Subcutaneous abdominal adipose tissue (tissue), 5 donors: Measurements from ENCODE around the gene MAP2K3.

ENCODE experiments used
- H3K27ac ChIP-seq: one replicate; pipeline ENCODE4 v1.7.0; 2013; ENCODE audit warnings: low read depth, mild to moderate bottlenecking, inconsistent platforms, low read length, moderate library complexity
- H3K27me3 ChIP-seq, 5 donors: one replicate each; pipeline ENCODE4 v1.7.0; 2013; ENCODE audit warnings: low read length in 5 of 5, inconsistent platforms in 1 of 5; ENCODE audit not compliant: control insufficient read depth in 5 of 5, insufficient read depth in 4 of 5
- H3K36me3 ChIP-seq, 5 donors: one replicate each; pipeline ENCODE4 v1.7.0; 2013; ENCODE audit warnings: low read length in 5 of 5; ENCODE audit not compliant: control insufficient read depth in 5 of 5, insufficient read depth in 5 of 5
- H3K4me1 ChIP-seq, 5 donors: one replicate each; pipeline ENCODE4 v1.7.0; 2013; ENCODE audit warnings: low read length in 5 of 5, mild to moderate bottlenecking in 3 of 5, moderate library complexity in 1 of 5; ENCODE audit not compliant: control insufficient read depth in 5 of 5, insufficient read depth in 5 of 5
- H3K4me3 ChIP-seq, 5 donors: one replicate each; pipeline ENCODE4 v1.7.0; 2013; ENCODE audit warnings: low read length in 5 of 5, low read depth in 1 of 5
- H3K9ac ChIP-seq, 5 donors: one replicate each; pipeline ENCODE4 v1.7.0; 2013; ENCODE audit warnings: low read length in 5 of 5, mild to moderate bottlenecking in 4 of 5, moderate library complexity in 3 of 5
- H3K9me3 ChIP-seq, 5 donors: one replicate each; pipeline ENCODE4 v1.7.0; 2013; ENCODE audit warnings: low read length in 5 of 5; ENCODE audit not compliant: control insufficient read depth in 5 of 5
- donor health status: healthy.
- donor health status: healthy.
- donor health status: healthy.
- donor health status: healthy.
- donor health status: healthy.

MAP2K3 gene

GRCh38 chr17:21351366-21352065 lies 67.0 kb downstream of the MAP2K3 start:
- H3K9ac ChIP-seq = no peak overlapping the region
- H3K4me1 ChIP-seq = peaks cover 0 to 8% (median 3%) of the 10 kb centered on the region in 5 donors
- H3K27me3 ChIP-seq = no peaks in the 10 kb centered on the region
- H3K27ac ChIP-seq = no peak overlapping the region
- H3K4me3 ChIP-seq = no peak overlapping the region
- no peaks in the 10 kb centered on the region for H3K9me3 ChIP-seq
- H3K36me3 ChIP-seq = no peaks in the 10 kb centered on the region

- Histone ChIP-seq H3K9ac (no peak overlapping the region), H3K27me3 (no peaks in the 10 kb centered on the region), H3K27ac (no peak overlapping the region), H3K4me3 (no peak overlapping the region), H3K9me3 (no peaks in the 10 kb centered on the region), H3K36me3 (no peaks in the 10 kb centered on the region), H3K4me1 (peaks cover 0 to 4% (median 3%) of the 10 kb centered on the region in 5 donors)
These were observed 67.9 kb downstream of the MAP2K3 start for GRCh38 chr17:21352221-21352980.

DNA sequence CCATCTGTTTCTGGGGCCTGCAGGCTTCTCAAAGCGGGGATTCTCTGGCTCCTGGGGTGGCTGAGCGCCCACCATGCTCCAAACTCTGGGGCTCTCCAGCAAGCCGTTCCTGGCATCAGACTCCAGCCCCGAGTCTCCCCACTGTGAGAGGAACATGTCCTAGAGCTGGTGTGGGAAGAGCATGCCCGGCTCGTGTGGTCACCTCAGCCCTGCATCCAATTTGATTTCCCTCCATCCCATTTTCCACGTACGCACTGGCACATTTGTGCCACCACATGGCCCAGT lies 68.4 kb downstream of the MAP2K3 start:
- Histone ChIP-seq H3K27ac (no peak overlapping the region), H3K36me3 (no peaks in the 10 kb centered on the region), H3K4me3 (no peak overlapping the region), H3K9ac (no peak overlapping the region), H3K27me3 (no peaks in the 10 kb centered on the region), H3K4me1 (peaks cover 0 to 4% (median 3%) of the 10 kb centered on the region in 5 donors), H3K9me3 (no peaks in the 10 kb centered on the region)

- peaks cover 0 to 4% (median 3%) of the 10 kb centered on the region in 5 donors for H3K4me1 ChIP-seq
- no peaks in the 10 kb centered on the region for H3K27me3 ChIP-seq
- no peaks in the 10 kb centered on the region for H3K36me3 ChIP-seq
- H3K27ac ChIP-seq = no peak overlapping the region
- no peak overlapping the region for H3K9ac ChIP-seq
- no peaks in the 10 kb centered on the region for H3K9me3 ChIP-seq
- H3K4me3 ChIP-seq = no peak overlapping the region
These were observed 69.0 kb downstream of the MAP2K3 start for GRCh38 chr17:21353326-21354010.

DNA sequence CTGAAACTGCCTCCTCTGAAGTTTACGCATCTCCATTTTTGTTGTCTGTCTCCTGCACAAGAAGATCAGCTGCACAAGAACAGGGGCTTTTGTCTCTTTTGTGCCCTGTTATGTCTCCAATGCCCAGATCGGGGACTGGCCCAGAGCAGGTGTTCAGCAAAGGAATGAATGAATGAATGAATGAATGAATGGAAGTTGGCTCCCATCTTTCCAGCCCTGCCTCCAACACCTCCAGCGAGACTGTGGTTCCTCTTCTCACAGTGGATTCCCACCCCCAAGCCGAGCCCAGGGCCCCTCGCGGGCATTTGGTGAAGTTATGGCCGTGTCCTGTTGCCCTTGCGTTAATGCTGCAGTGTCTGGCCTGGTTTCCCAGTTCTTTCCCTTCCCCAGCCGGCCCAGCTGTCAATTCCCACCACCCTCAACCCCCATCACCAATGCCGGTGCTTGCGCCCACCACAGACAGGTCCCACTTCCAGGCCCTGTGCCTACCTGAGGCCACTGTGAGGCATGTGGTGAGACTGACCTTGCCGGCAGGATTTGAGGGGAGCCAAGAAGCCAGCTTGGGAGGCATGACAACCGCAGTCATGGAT lies 70.4 kb downstream of the MAP2K3 start:
- Histone ChIP-seq H3K27me3 (peaks cover 0 to 2% (median 0%) of the 10 kb centered on the region in 5 donors), H3K4me3 (no peak overlapping the region), H3K9me3 (no peaks in the 10 kb centered on the region), H3K4me1 (peaks cover 0 to 8% (median 3%) of the 10 kb centered on the region in 5 donors), H3K9ac (no peak overlapping the region), H3K36me3 (no peaks in the 10 kb centered on the region), H3K27ac (no peak overlapping the region)

DNA sequence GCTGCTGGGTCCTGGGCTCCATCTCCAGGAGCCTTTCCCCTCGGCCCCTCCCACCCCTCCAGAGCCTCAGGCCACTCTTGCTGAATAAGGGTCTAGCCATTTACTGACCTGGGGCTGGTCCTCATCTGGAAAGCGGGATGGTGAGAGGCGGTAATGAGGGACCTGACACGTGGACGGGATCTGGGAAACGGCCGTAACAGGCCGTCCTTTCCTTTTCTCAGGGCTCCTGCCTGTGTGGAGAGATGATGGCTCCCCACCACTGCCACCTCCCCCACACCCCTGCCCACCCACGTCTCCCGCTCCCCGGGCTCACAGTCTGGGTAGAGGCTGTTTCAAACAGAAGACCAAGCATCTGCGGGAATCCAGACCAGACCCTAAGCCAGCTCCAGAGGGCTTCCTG lies 71.1 kb downstream of the MAP2K3 start:
- Histone ChIP-seq H3K4me1 (peaks cover 0 to 8% (median 3%) of the 10 kb centered on the region in 5 donors), H3K27me3 (peaks cover 0 to 2% (median 0%) of the 10 kb centered on the region in 5 donors), H3K9me3 (no peaks in the 10 kb centered on the region), H3K36me3 (no peaks in the 10 kb centered on the region), H3K4me3 (no peak overlapping the region), H3K27ac (no peak overlapping the region), H3K9ac (no peak overlapping the region)

- no peak overlapping the region for H3K27ac ChIP-seq
- H3K4me3 ChIP-seq = no peak overlapping the region
- H3K9me3 ChIP-seq = no peaks in the 10 kb centered on the region
- H3K9ac ChIP-seq = no peak overlapping the region
- H3K27me3 ChIP-seq = peaks cover 0 to 5% (median 0%) of the 10 kb centered on the region in 5 donors
- H3K36me3 ChIP-seq = no peaks in the 10 kb centered on the region
- H3K4me1 ChIP-seq = peaks cover 0 to 8% (median 3%) of the 10 kb centered on the region in 5 donors
These were observed 72.1 kb downstream of the MAP2K3 start for GRCh38 chr17:21356537-21357127.

DNA sequence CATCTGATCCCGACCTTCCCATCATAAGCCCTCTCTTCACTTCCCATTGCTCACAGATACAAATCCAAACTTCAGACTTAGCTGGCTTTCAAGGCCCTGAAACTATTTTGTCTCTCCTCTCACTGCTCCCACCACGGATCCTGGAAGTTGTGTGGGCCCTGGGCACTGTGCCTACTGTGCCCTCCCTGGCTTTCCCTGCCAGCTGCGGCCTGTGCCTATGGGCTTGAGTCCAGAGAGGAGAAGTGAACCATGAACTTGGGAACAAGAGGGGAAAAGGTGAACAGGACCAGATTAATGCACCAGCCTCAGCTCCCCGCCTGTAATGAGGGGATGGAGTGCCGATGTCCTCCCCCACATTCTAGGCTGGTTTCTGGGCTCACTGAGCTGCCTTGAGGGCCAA lies 72.8 kb downstream of the MAP2K3 start:
- peaks cover 0 to 5% (median 0%) of the 10 kb centered on the region in 5 donors for H3K27me3 ChIP-seq
- no peak overlapping the region for H3K4me3 ChIP-seq

GRCh38 chr17:21357696-21358656 lies 73.5 kb downstream of the MAP2K3 start:
- Histone ChIP-seq H3K9ac (no peak overlapping the region), H3K27me3 (peaks cover 0 to 5% (median 0%) of the 10 kb centered on the region in 5 donors), H3K9me3 (no peaks in the 10 kb centered on the region), H3K27ac (no peak overlapping the region), H3K4me3 (no peak overlapping the region), H3K4me1 (peaks cover 0 to 8% (median 3%) of the 10 kb centered on the region in 5 donors), H3K36me3 (no peaks in the 10 kb centered on the region)

More for the DNA sequence above, 72.8 kb downstream of the MAP2K3 start:
- Histone ChIP-seq H3K27ac (no peak overlapping the region), H3K4me1 (peaks cover 0 to 8% (median 3%) of the 10 kb centered on the region in 5 donors), H3K9me3 (no peaks in the 10 kb centered on the region), H3K36me3 (no peaks in the 10 kb centered on the region), H3K9ac (no peak overlapping the region)
